Natural killer cell (primary cell): ENCODE results near the gene CCRL2. TPM values are rescaled to one million over a fixed set of nuclear protein-coding genes. Genes with fewer than 3 reads are reported as not detected.

ENCODE experiments used
- ATAC-seq, 3 donors: fragments of 150-1000 bp in 2 of 3; fragments of 200-7000 bp in 1 of 3; cut with Tn5 transposase; 1 replicate in 1 of 3; 2 replicates in 2 of 3; pipeline ENCODE4 v1.10.0; 2021; ENCODE audit warnings: mild to moderate bottlenecking in 2 of 3, moderate library complexity in 2 of 3
- DNase-seq, 2 donors: peaks; one replicate each; pipeline versions ENCODE4 v3.0.0 to v3.0.0-alpha.2; 2013 to 2021; ENCODE audit warnings: mixed read lengths in 1 of 2
- H3K27ac ChIP-seq: one replicate; pipeline ENCODE4 v1.5.1; 2013; ENCODE audit warnings: mild to moderate bottlenecking, low read length
- H3K27me3 ChIP-seq: one replicate; pipeline ENCODE4 v1.6.1; 2013; ENCODE audit warnings: low read length; ENCODE audit not compliant: control insufficient read depth, insufficient read depth
- H3K36me3 ChIP-seq: one replicate; pipeline ENCODE4 v1.6.1; 2013; ENCODE audit warnings: low read length; ENCODE audit not compliant: control insufficient read depth, insufficient read depth
- H3K4me1 ChIP-seq: one replicate; pipeline ENCODE4 v1.6.1; 2013; ENCODE audit warnings: low read length; ENCODE audit not compliant: control insufficient read depth, insufficient read depth
- H3K4me3 ChIP-seq: one replicate; pipeline ENCODE4 v1.5.1; 2013; ENCODE audit warnings: low read length
- H3K9me3 ChIP-seq: one replicate; pipeline ENCODE4 v1.6.1; 2013; ENCODE audit warnings: low read length; ENCODE audit not compliant: control insufficient read depth, insufficient read depth
- H3K27ac Mint-ChIP-seq, 2 donors: one replicate each; pipeline ENCODE4 v1.8.0; 2022; ENCODE audit warnings: mild to moderate bottlenecking in 2 of 2, mixed read lengths in 2 of 2, moderate library complexity in 1 of 2
- H3K27me3 Mint-ChIP-seq, 2 donors: one replicate each; pipeline ENCODE4 v1.8.0; 2022; ENCODE audit warnings: low read depth in 2 of 2, mixed read lengths in 2 of 2
- H3K36me3 Mint-ChIP-seq: one replicate; pipeline ENCODE4 v1.8.0; 2022; ENCODE audit warnings: mixed read lengths
- H3K4me1 Mint-ChIP-seq, 2 donors: one replicate each; pipeline ENCODE4 v1.8.0; 2022; ENCODE audit warnings: mixed read lengths in 2 of 2
- H3K4me3 Mint-ChIP-seq: one replicate; pipeline ENCODE4 v1.8.0; 2022; ENCODE audit warnings: mild to moderate bottlenecking, moderate library complexity, mixed read lengths
- H3K9me3 Mint-ChIP-seq, 2 donors: one replicate each; pipeline ENCODE4 v1.8.0; 2022; ENCODE audit warnings: mixed read lengths in 2 of 2
- WGBS: methylation state at CpG from one replicate; pipeline ENCODE4 v1.1.7; 2013; ENCODE audit warnings: missing lambda C conversion rate; ENCODE audit not compliant: insufficient coverage; 5-methylcytosine and 5-hydroxymethylcytosine counted together
- intact Hi-C: fragments of 100-400 bp; cut with micrococcal nuclease; formaldehyde crosslinking; loops from one replicate; pipeline ENCODE4 v1.14.2; 2022
- total RNA-seq, 4 donors: library from RNA; stranded (reverse); fragments of 120-200 nt in 1 of 4; gene quantifications; one replicate each; pipeline versions ENCODE4 v1.2.3 to v1.2.4, GENCODE V29; 2013 to 2022
- TF ChIP-seq, protein P1 (sequence below): fragments of 200-600 bp; IDR thresholded peaks from one replicate; pipeline ENCODE4 v1.8.0; 2022; ENCODE audit warnings: antibody characterized with exemption

Gene CCRL2
- total RNA-seq, 3 donors from 2014 or later (not counting 1 experiment from before 2014, with no cell fraction given) = 3.0 to 4.6 (median 3.8) TPM

- WGBS = 85% methylated on average over 17 of the region's 17 CpGs
- intact Hi-C loops = no loop called here
- TF ChIP-seq, protein P1, sequence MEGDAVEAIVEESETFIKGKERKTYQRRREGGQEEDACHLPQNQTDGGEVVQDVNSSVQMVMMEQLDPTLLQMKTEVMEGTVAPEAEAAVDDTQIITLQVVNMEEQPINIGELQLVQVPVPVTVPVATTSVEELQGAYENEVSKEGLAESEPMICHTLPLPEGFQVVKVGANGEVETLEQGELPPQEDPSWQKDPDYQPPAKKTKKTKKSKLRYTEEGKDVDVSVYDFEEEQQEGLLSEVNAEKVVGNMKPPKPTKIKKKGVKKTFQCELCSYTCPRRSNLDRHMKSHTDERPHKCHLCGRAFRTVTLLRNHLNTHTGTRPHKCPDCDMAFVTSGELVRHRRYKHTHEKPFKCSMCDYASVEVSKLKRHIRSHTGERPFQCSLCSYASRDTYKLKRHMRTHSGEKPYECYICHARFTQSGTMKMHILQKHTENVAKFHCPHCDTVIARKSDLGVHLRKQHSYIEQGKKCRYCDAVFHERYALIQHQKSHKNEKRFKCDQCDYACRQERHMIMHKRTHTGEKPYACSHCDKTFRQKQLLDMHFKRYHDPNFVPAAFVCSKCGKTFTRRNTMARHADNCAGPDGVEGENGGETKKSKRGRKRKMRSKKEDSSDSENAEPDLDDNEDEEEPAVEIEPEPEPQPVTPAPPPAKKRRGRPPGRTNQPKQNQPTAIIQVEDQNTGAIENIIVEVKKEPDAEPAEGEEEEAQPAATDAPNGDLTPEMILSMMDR = no peak
- no peaks in the 10 kb centered on the region for H3K4me1 Mint-ChIP-seq
- DNase-seq (no peak), ATAC-seq (no peak)
- H3K36me3 Mint-ChIP-seq = no peaks in the 10 kb centered on the region
- H3K27ac Mint-ChIP-seq = no peak overlapping the region
- H3K4me1 ChIP-seq = no peaks in the 10 kb centered on the region
- H3K9me3 ChIP-seq = no peaks in the 10 kb centered on the region
- no peak overlapping the region for H3K4me3 Mint-ChIP-seq
- H3K27ac ChIP-seq = no peak overlapping the region
- no peak overlapping the region for H3K4me3 ChIP-seq
- no peaks in the 10 kb centered on the region for H3K36me3 ChIP-seq
- H3K9me3 Mint-ChIP-seq = no peaks in the 10 kb centered on the region
- no peaks in the 10 kb centered on the region for H3K27me3 ChIP-seq
- peaks cover 13 to 19% of the 10 kb centered on the region in 2 donors for H3K27me3 Mint-ChIP-seq
These were observed 41.7 kb downstream of the CCRL2 start for GRCh38 chr3:46448721-46449120.

DNA sequence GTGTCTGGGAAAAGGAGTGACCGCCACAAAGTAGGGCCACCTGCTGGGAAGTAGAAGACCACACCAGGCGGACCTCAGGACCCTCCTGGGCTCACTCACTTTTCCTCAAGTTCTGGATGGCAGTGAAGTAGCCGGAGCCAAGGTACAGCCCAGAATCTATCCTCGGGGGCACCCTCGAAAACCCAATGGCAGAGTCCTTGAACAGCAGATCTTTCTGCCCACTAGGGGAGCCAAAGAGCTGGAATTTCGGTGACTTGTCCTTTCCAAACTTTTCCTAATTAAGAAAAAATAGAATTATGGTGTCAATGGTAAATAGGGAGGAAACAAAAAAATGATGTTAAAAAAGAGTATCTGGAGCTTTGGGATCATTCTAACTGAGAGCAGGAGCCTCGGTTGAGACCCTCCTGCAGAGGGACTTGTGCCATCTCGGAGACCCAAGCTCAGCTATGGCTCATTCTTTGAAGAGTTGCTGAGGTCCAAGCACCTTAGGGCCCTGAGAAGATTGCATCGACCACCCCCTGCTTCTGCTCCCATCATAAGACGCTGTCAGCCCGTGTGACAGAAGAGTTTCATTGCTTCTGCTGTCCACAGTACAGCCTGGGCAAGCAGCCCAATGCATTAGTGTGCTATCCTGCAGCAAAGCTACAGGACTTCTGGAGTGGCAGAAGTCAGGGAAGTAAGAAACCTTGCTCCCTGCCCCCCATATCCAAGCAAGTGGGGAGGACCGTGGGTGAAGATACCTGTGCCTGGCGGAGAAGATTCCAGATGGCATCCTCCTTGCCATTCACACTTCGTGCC lies 42.9 kb downstream of the CCRL2 start:
- Histone ChIP-seq H3K4me3 (no peak overlapping the region), H3K27me3 (no peaks in the 10 kb centered on the region), H3K36me3 (no peaks in the 10 kb centered on the region), H3K27ac (no peak overlapping the region), H3K4me1 (no peaks in the 10 kb centered on the region), H3K9me3 (no peaks in the 10 kb centered on the region)
- Mint-ChIP-seq H3K4me1 (no peaks in the 10 kb centered on the region), H3K27me3 (peaks cover 13 to 22% of the 10 kb centered on the region in 2 donors), H3K4me3 (no peak overlapping the region), H3K9me3 (no peaks in the 10 kb centered on the region), H3K36me3 (no peaks in the 10 kb centered on the region), H3K27ac (no peak overlapping the region)
- TF ChIP-seq, protein P1 = peak; percentile 45
- ATAC-seq (no peak), DNase-seq (peak in 1 of 2 donors; percentile 26)
- intact Hi-C loops = no loop called here
- WGBS = 82% methylated on average over 14 of the region's 14 CpGs

GRCh38 chr3:46453526-46454208 lies 46.6 kb downstream of the CCRL2 start:
- Mint-ChIP-seq H3K4me1 (no peaks in the 10 kb centered on the region), H3K27me3 (peaks cover 13 to 22% of the 10 kb centered on the region in 2 donors), H3K27ac (no peak overlapping the region), H3K4me3 (no peak overlapping the region), H3K9me3 (no peaks in the 10 kb centered on the region), H3K36me3 (no peaks in the 10 kb centered on the region)
- ATAC-seq (no peak), DNase-seq (no peak)
- no peaks in the 10 kb centered on the region for H3K27me3 ChIP-seq
- H3K9me3 ChIP-seq = no peaks in the 10 kb centered on the region
- no peaks in the 10 kb centered on the region for H3K36me3 ChIP-seq
- TF ChIP-seq, protein P1 = no peak
- no peak overlapping the region for H3K27ac ChIP-seq
- intact Hi-C loops = no loop called here
- WGBS = 82% methylated on average over 5 of the region's 7 CpGs
- no peaks in the 10 kb centered on the region for H3K4me1 ChIP-seq
- H3K4me3 ChIP-seq = no peak overlapping the region
